HG02763 (cell line): ENCODE measurements around the gene RO60.
"Not testable (repeated sequence)": the region's sequence is repeated elsewhere in the genome, so short reads cannot be mapped to it uniquely, and the experiment has no call there.

Experiments
- ATAC-seq: cut with Tn5 transposase; IDR thresholded peaks from one replicate; pipeline ENCODE4 v1.9.1; 2021; ENCODE audit warnings: mild to moderate bottlenecking, moderate library complexity; ENCODE audit not compliant: unreplicated experiment

Gene RO60

GRCh38 chr1:193059282-193060114, at the start of gene RO60, which contains the start of gene UCHL5:
TSS of gene RO60 (plus strand) at chr1:193059612. CDS start at chr1:193069055, 9,443 bp downstream.
TSS of gene UCHL5 (minus strand) at chr1:193059360. CDS start at chr1:193059260, 100 bp downstream.
- ATAC-seq: peak; percentile 94

GRCh38 chr1:193011406-193011805, 48.0 kb upstream of the RO60 start:
- no peak for ATAC-seq

- no peak for ATAC-seq
These were observed 46.4 kb upstream of the RO60 start for GRCh38 chr1:193013005-193013404.

GRCh38 chr1:193013707-193014106, 45.7 kb upstream of the RO60 start:
- ATAC-seq: no peak

- no peak for ATAC-seq
These were observed 45.0 kb upstream of the RO60 start for GRCh38 chr1:193014400-193014799.

GRCh38 chr1:193016788-193017187, 42.6 kb upstream of the RO60 start:
- ATAC-seq: no peak

- peak; percentile 51 for ATAC-seq
These were observed 39.9 kb upstream of the RO60 start for GRCh38 chr1:193019442-193020026.

- ATAC-seq: no peak
These were observed 34.2 kb upstream of the RO60 start for GRCh38 chr1:193025218-193025617.

GRCh38 chr1:193030280-193030679, 29.1 kb upstream of the RO60 start:
- ATAC-seq: no peak

GRCh38 chr1:193031431-193031830, 28.0 kb upstream of the RO60 start:
- no peak for ATAC-seq

GRCh38 chr1:193032643-193033427, 26.6 kb upstream of the RO60 start:
- ATAC-seq: not testable (repeated sequence)

- no peak for ATAC-seq
These were observed 25.8 kb upstream of the RO60 start for GRCh38 chr1:193033610-193034009.

- no peak for ATAC-seq
These were observed 22.9 kb upstream of the RO60 start for GRCh38 chr1:193036337-193037047.

- ATAC-seq: no peak
These were observed 19.4 kb upstream of the RO60 start for GRCh38 chr1:193040011-193040410.

GRCh38 chr1:193042766-193043691, 16.4 kb upstream of the RO60 start:
- ATAC-seq: no peak

- ATAC-seq: not testable (repeated sequence)
These were observed 10.5 kb upstream of the RO60 start for GRCh38 chr1:193048913-193049312.

GRCh38 chr1:193054169-193054675, 5.2 kb upstream of the RO60 start:
- ATAC-seq: no peak

- ATAC-seq: peak; percentile 44
These were observed 707 bp upstream of the RO60 start for GRCh38 chr1:193058529-193059281.

- no peak for ATAC-seq
These were observed 647 bp downstream of the RO60 start for GRCh38 chr1:193060115-193060403.
